Peyer's patch (tissue), 4 donors: ENCODE measurements around the gene SMIM12.

Experiments used
- CTCF ChIP-seq, 6 experiments: fragments of 450-650 bp in 4 of 6; fragments of 200-600 bp in 2 of 6; sonication (generic) in 1 of 6; IDR thresholded peaks; one replicate each; pipeline ENCODE4 v1.5.1; 2017 to 2019; ENCODE audit warnings: antibody characterized with exemption in 6 of 6, mild to moderate bottlenecking in 3 of 6, moderate library complexity in 1 of 6
- POLR2A ChIP-seq, 2 donors: fragments of 450-650 bp; IDR thresholded peaks; one replicate each; pipeline ENCODE4 v1.5.1; 2017; ENCODE audit warnings: antibody characterized with exemption in 2 of 2, mild to moderate bottlenecking in 2 of 2, moderate library complexity in 2 of 2

GRCh38 chr1:34856697-34857096 is 2.9 kb downstream of the SMIM12 start:
- no peak for TF ChIP-seq CTCF (IDR thresholded peaks at IDR 0.05)
- TF ChIP-seq POLR2A (IDR thresholded peaks at IDR 0.05): no peak
